Sigmoid colon (tissue), 7 donors: ENCODE data around the gene CEP162. TPM values are rescaled to one million over a fixed set of nuclear protein-coding genes. Genes with fewer than 3 reads are reported as not detected.

ENCODE experiments used
- DNase-seq: peaks from one replicate; pipeline ENCODE4 v3.0.0-alpha.2; 2019
- H3K27ac ChIP-seq, 4 donors: fragments of 200-600 bp; sonication (generic); one replicate each; pipeline ENCODE4 v1.5.1; 2016 to 2019; ENCODE audit warnings: mild to moderate bottlenecking in 1 of 4
- H3K27me3 ChIP-seq, 3 donors: fragments of 200-600 bp; sonication (generic); one replicate each; pipeline ENCODE4 v1.5.1; 2019; ENCODE audit warnings: mild to moderate bottlenecking in 1 of 3
- H3K36me3 ChIP-seq, 4 donors: fragments of 200-600 bp; sonication (generic); one replicate each; pipeline ENCODE4 v1.5.1; 2016 to 2019
- H3K4me1 ChIP-seq, 4 donors: fragments of 200-600 bp; sonication (generic); one replicate each; pipeline ENCODE4 v1.5.1; 2017 to 2019
- H3K4me3 ChIP-seq, 4 donors: fragments of 200-600 bp; sonication (generic); one replicate each; pipeline ENCODE4 v1.5.1; 2017 to 2019; ENCODE audit warnings: mild to moderate bottlenecking in 2 of 4, moderate library complexity in 1 of 4
- H3K9me3 ChIP-seq, 4 donors: fragments of 200-600 bp in 3 of 4; sonication (generic) in 3 of 4; one replicate each; pipeline versions ENCODE4 v1.5.1 to v1.6.1; 2013 to 2019
- EP300 ChIP-seq, 4 donors: sonication (generic); formaldehyde crosslinking; IDR thresholded peaks; one replicate each; pipeline ENCODE4 v1.6.1; 2017; ENCODE audit warnings: antibody characterized with exemption in 4 of 4
- POLR2A ChIP-seq, 2 donors: fragments of 450-650 bp; IDR thresholded peaks; one replicate each; pipeline ENCODE4 v1.6.1; 2016; ENCODE audit warnings: antibody characterized with exemption in 2 of 2, mild to moderate bottlenecking in 2 of 2, moderate library complexity in 2 of 2
- POLR2AphosphoS5 ChIP-seq, 4 donors: sonication (generic); formaldehyde crosslinking; IDR thresholded peaks; one replicate each; pipeline ENCODE4 v1.6.1; 2017; ENCODE audit warnings: antibody characterized with exemption in 4 of 4
- WGBS, 2 donors: extraction: QIAGEN DNeasy Blood & Tissue Kit; methylation state at CpG; one replicate each; pipeline ENCODE4 v1.1.7; 2013; 5-methylcytosine and 5-hydroxymethylcytosine counted together
- intact Hi-C: fragments of 100-400 bp; cut with DNase I; formaldehyde crosslinking; loops from one replicate; pipeline ENCODE4 v1.15.1; 2023
- polyA plus RNA-seq, 3 donors: library from polyadenylated mRNA; stranded (reverse); fragments of 200-250 nt; gene quantifications; one replicate each; pipeline ENCODE4 v1.2.3, GENCODE V29; 2013
- total RNA-seq, 4 donors: library from RNA; depleted of rRNA; stranded (reverse); fragments of >200 nt; gene quantifications; one replicate each; pipeline ENCODE4 v1.1.0, GENCODE V29; 2016
- TF ChIP-seq, protein P1 (sequence below), 4 experiments: fragments of 450-650 bp in 3 of 4; fragments of 200-600 bp in 1 of 4; IDR thresholded peaks; one replicate each; pipeline ENCODE4 v1.5.1; 2016 to 2019; ENCODE audit warnings: antibody characterized with exemption in 4 of 4, mild to moderate bottlenecking in 3 of 4, moderate library complexity in 2 of 4
- donor health status: healthy with polysubstance abuse.
- donor health status: Bipolar disorder and iron deficiency.
- donor health status: healthy.

Gene CEP162
- total and polyA plus RNA-seq, 7 donors, result 1.8 to 18.6 (median 12.4) TPM

DNA sequence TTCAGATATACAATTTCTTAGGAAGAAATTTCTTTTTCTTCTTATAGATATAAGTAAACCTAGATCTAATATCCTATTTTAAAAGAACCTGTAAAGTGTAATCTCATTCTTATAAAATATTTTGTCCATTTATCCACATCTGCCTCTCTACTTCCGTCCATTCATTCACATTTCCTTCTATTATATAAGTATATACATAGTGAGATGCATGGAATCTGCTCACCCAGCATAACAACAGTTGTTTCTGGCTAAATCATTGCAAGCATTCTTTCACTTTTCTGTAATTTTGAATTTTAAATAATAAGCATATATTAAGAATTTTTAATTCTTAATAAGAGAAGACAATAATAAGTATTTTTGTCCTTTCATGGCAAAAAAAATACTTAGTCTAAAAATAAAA lies 45.4 kb downstream of the CEP162 start:
- Histone ChIP-seq H3K27ac (no peak overlapping the region), H3K36me3 (peaks cover 0 to 33% (median 9%) of the 10 kb centered on the region in 4 donors), H3K4me3 (no peak overlapping the region), H3K4me1 (no peaks in the 10 kb centered on the region), H3K9me3 (peaks cover 0 to 2% (median 0%) of the 10 kb centered on the region in 4 donors), H3K27me3 (no peaks in the 10 kb centered on the region)
- WGBS, 2 donors, result 93 to 95% methylated on average over 1 of the region's 1 CpG
- intact Hi-C loops, result no loop called here
- TF ChIP-seq POLR2AphosphoS5 (IDR thresholded peaks at IDR 0.05) (no peak), POLR2A (IDR thresholded peaks at IDR 0.05) (no peak), EP300 (IDR thresholded peaks at IDR 0.05) (no peak)
- TF ChIP-seq, protein P1, sequence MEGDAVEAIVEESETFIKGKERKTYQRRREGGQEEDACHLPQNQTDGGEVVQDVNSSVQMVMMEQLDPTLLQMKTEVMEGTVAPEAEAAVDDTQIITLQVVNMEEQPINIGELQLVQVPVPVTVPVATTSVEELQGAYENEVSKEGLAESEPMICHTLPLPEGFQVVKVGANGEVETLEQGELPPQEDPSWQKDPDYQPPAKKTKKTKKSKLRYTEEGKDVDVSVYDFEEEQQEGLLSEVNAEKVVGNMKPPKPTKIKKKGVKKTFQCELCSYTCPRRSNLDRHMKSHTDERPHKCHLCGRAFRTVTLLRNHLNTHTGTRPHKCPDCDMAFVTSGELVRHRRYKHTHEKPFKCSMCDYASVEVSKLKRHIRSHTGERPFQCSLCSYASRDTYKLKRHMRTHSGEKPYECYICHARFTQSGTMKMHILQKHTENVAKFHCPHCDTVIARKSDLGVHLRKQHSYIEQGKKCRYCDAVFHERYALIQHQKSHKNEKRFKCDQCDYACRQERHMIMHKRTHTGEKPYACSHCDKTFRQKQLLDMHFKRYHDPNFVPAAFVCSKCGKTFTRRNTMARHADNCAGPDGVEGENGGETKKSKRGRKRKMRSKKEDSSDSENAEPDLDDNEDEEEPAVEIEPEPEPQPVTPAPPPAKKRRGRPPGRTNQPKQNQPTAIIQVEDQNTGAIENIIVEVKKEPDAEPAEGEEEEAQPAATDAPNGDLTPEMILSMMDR (IDR thresholded peaks at IDR 0.05), result no peak
- no peak for DNase-seq

DNA sequence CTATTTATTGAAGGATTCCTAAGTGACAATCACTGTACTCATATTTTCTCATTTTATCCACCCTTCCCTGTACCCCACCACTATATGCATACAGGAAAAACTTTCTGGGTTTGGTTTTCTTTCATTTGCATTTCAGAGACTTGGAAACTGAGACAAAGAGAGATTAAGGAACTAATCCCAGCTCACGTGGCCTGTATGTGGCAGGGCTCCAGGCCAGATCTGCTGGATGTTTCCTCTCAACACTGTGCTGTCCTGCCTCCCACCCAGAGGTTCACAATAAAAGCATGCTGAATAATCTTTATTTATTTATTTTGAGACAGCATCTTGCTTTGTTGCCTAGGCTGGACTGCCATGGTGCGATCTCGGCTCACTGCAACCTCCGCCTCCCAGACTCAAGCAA lies 50.2 kb downstream of the CEP162 start:
- peaks cover 0 to 19% (median 2%) of the 10 kb centered on the region in 4 donors for H3K36me3 ChIP-seq
- H3K9me3 ChIP-seq, result peaks cover 0 to 2% (median 0%) of the 10 kb centered on the region in 4 donors
- 84 to 94% methylated on average over 4 of the region's 4 CpGs for WGBS, 2 donors
- H3K27me3 ChIP-seq, result no peaks in the 10 kb centered on the region
- TF ChIP-seq, protein P1 (IDR thresholded peaks at IDR 0.05), result no peak
- TF ChIP-seq POLR2AphosphoS5 (IDR thresholded peaks at IDR 0.05) (no peak), POLR2A (IDR thresholded peaks at IDR 0.05) (no peak), EP300 (IDR thresholded peaks at IDR 0.05) (no peak)
- DNase-seq, result no peak
- no peak overlapping the region for H3K27ac ChIP-seq
- intact Hi-C loops, result no loop called here
- no peak overlapping the region for H3K4me3 ChIP-seq
- H3K4me1 ChIP-seq, result no peaks in the 10 kb centered on the region

DNA sequence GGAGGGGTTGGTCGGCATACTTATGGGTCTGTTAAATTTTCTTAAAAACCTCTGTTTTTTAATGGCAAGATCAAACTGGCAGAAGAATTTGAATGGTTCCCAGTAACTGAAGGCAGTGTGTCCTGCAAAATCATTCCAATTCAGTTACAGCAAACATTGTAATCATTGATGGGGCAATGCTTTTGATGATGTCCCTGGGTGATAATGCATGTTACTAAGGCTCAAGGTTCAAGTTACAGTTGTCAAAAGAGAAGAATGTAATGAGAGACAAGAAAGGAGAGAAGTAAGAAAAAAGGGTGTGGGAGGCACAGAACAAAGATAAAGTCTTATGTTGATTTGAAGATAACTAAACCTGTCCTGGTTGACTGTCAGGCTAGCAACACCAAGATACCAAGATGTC lies 54.9 kb downstream of the CEP162 start:
- H3K4me1 ChIP-seq, result no peaks in the 10 kb centered on the region
- H3K36me3 ChIP-seq, result peaks cover 0 to 52% (median 2%) of the 10 kb centered on the region in 4 donors
- no peaks in the 10 kb centered on the region for H3K27me3 ChIP-seq
- no peak overlapping the region for H3K4me3 ChIP-seq
- TF ChIP-seq POLR2A (IDR thresholded peaks at IDR 0.05), result no peak
- TF ChIP-seq, protein P1 (IDR thresholded peaks at IDR 0.05), result no peak
- TF ChIP-seq EP300 (IDR thresholded peaks at IDR 0.05), result no peak
- TF ChIP-seq POLR2AphosphoS5 (IDR thresholded peaks at IDR 0.05), result no peak
- no peak overlapping the region for H3K27ac ChIP-seq
- no peak for DNase-seq
- WGBS, 2 donors, result 87 to 96% methylated on average over 1 of the region's 1 CpG
- intact Hi-C loops, result no loop called here
- H3K9me3 ChIP-seq, result no peaks in the 10 kb centered on the region

DNA sequence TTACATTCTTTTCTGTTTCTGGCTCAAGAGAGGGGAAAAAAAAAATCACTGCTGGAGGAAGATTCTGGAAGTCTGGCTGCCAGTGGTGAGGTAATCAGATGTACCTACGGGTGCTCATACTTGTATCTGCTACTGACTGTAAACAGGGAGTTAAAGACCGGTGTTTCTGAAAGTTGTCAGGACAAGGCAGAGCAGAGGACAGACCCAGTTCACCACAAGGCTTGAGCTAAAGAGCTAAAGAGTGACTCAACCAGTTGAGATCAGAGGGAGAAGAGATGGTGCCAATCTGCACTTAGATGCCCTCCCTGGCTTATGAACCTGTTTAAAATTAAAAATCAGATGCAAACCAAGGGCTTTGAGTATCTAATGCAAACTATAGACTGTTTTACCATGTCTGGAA lies 55.4 kb downstream of the CEP162 start:
- Histone ChIP-seq H3K4me3 (no peak overlapping the region), H3K4me1 (no peaks in the 10 kb centered on the region), H3K27me3 (no peaks in the 10 kb centered on the region), H3K36me3 (peaks cover 0 to 52% (median 2%) of the 10 kb centered on the region in 4 donors), H3K27ac (no peak overlapping the region), H3K9me3 (no peaks in the 10 kb centered on the region)
- TF ChIP-seq POLR2A (IDR thresholded peaks at IDR 0.05) (no peak), POLR2AphosphoS5 (IDR thresholded peaks at IDR 0.05) (no peak), EP300 (IDR thresholded peaks at IDR 0.05) (no peak)
- TF ChIP-seq, protein P1 (IDR thresholded peaks at IDR 0.05), result no peak
- intact Hi-C loops, result no loop called here
- no peak for DNase-seq
- WGBS, 2 donors, result 69 to 97% methylated on average over 2 of the region's 2 CpGs

DNA sequence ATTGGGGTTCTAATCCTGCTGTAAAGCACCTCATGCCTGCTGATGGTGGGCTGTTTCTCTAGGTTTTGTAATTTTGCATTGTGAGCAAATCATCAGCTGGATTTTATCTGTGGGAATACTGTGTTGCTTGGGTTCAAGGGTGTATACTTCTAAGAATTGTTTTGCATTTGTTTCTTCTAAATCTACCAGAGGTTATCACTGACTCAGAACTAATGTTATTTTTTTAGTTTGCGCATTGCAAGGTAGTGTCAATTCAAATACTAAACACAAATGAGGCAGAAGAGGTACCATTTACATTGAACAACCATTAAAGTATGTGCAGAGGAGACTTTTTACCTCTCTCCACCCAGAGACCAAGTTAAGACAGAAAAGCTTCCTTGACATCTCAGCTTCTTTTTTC lies 60.0 kb downstream of the CEP162 start:
- DNase-seq, result no peak
- intact Hi-C loops, result no loop called here
- Histone ChIP-seq H3K27ac (no peak overlapping the region), H3K36me3 (peaks cover 0 to 42% (median 2%) of the 10 kb centered on the region in 4 donors), H3K4me3 (no peak overlapping the region), H3K27me3 (no peaks in the 10 kb centered on the region), H3K4me1 (no peaks in the 10 kb centered on the region), H3K9me3 (no peaks in the 10 kb centered on the region)
- TF ChIP-seq, protein P1 (IDR thresholded peaks at IDR 0.05), result no peak
- TF ChIP-seq POLR2AphosphoS5 (IDR thresholded peaks at IDR 0.05) (no peak), EP300 (IDR thresholded peaks at IDR 0.05) (no peak), POLR2A (IDR thresholded peaks at IDR 0.05) (no peak)
- WGBS, 2 donors, result 98 to 100% methylated on average over 1 of the region's 1 CpG
